Spleen (tissue), 7 donors: ENCODE data around the gene SLC6A7.

Experiments used
- CTCF ChIP-seq, 11 experiments: fragments of 200-600 bp in 7 of 11; fragments of 450-650 bp in 4 of 11; sonication (generic) in 4 of 11; IDR thresholded peaks in 8 of 11; conservative IDR thresholded peaks in 3 of 11; 1 replicate in 7 of 11; 2 replicates in 4 of 11; pipeline versions ENCODE4 v1.4.0 to v1.8.0; 2016 to 2021; ENCODE audit warnings: antibody characterized with exemption in 11 of 11, inconsistent platforms in 4 of 11, mild to moderate bottlenecking in 1 of 11
- POLR2A ChIP-seq, 3 donors: fragments of 450-650 bp; IDR thresholded peaks; one replicate each; pipeline ENCODE4 v1.5.1; 2017; ENCODE audit warnings: antibody characterized with exemption in 3 of 3, mild to moderate bottlenecking in 1 of 3
- POLR2AphosphoS5 ChIP-seq, 3 donors: sonication (generic); formaldehyde crosslinking; IDR thresholded peaks; one replicate each; pipeline ENCODE4 v1.5.1; 2017; ENCODE audit warnings: antibody characterized with exemption in 3 of 3
- donor health status: DM: no; HTN: no; CAD: no; lungs with moderate emphysema.
- donor health status: DM: no; HTN: no; CAD: no.
- donor health status: DM: no; HTN: no; CAD: no.

GRCh38 chr5:150144879-150145278 lies 45.0 kb upstream of the SLC6A7 start:
- TF ChIP-seq POLR2A (IDR thresholded peaks at IDR 0.05) (no peak), CTCF (IDR thresholded peaks at IDR 0.05 in 8 of 11, conservative IDR thresholded peaks at IDR 0.05 in 3 of 11) (no peak), POLR2AphosphoS5 (IDR thresholded peaks at IDR 0.05) (no peak)
